ENCODE data around the gene FOXN4.

FOXN4 gene

GRCh38 chr12:109307051-109307450 lies 2.0 kb downstream of the FOXN4 start:
- no peak for DNase-seq (ENCODE audit: low read depth in 2 of 2)

GRCh38 chr12:109305547-109305946 lies 3.5 kb downstream of the FOXN4 start:
- no peak for DNase-seq (ENCODE audit: low read depth in 2 of 2)

DNA sequence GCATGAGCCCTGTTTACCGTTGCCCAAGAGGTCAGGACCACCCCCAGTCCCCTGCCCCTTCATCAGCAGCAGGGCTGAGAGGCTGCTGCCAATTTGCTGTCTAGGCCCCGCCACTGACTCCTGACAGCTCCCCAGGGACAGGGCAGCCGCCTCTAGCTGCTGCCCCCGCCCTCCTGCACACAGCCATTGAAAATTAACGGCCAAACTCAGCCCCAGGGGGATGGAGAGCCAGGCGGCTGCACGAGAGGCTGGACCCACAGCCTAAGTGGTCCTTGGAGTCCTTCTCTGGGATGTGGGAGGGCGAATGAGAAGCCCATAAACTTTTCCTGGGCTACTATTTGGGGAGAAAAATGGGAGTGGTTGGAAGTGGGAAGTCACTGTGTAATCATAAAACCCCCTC lies 4.6 kb downstream of the FOXN4 start:
- no peak for DNase-seq (ENCODE audit: low read depth in 2 of 2)

- no peak for DNase-seq (ENCODE audit: low read depth in 2 of 2)
Observed at GRCh38 chr12:109302770-109303169, 6.3 kb downstream of the FOXN4 start.

GRCh38 chr12:109302358-109302757 lies 6.7 kb downstream of the FOXN4 start:
- no peak for DNase-seq (ENCODE audit: low read depth in 2 of 2)

GRCh38 chr12:109301643-109302168 lies 7.4 kb downstream of the FOXN4 start:
- no peak for DNase-seq (ENCODE audit: low read depth in 2 of 2)

GRCh38 chr12:109299849-109300248 lies 9.2 kb downstream of the FOXN4 start:
- no peak for DNase-seq (ENCODE audit: low read depth in 2 of 2)

GRCh38 chr12:109296431-109296830 lies 12.7 kb downstream of the FOXN4 start:
- no peak for DNase-seq (ENCODE audit: low read depth in 2 of 2)

DNA sequence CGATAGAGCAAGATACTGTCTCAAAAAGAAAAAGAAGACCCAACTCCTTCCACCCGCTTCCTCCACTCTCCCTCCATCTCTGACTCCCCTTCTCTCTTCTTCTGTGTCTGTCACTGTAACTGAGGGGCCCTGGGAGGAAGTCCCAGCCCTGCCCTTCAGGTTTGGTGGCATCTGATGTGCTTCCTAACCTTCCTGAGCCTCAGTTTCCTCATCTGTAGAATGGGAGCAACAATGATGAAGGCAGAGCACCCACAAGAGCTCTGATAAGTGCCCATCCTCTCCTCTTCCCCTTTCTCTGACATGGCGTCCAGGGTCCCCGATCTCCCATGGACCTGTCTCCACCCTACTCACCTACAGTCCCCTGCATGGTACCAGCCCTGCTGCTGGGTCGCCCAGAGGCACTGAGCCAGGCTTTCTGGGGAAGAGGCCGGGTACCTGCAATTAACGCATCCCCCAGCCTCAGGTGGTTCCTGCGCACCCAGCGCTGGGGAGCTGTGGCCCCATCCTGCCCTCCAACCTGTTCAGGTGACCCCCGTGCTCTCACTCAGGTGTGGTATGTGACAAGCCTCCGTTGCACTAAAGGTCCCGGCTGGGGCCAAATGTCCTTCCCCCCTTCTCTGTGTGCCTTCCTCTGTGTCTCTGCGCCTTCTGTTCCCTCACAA lies 13.2 kb downstream of the FOXN4 start:
- DNase-seq (ENCODE audit: low read depth in 2 of 2): no peak

DNA sequence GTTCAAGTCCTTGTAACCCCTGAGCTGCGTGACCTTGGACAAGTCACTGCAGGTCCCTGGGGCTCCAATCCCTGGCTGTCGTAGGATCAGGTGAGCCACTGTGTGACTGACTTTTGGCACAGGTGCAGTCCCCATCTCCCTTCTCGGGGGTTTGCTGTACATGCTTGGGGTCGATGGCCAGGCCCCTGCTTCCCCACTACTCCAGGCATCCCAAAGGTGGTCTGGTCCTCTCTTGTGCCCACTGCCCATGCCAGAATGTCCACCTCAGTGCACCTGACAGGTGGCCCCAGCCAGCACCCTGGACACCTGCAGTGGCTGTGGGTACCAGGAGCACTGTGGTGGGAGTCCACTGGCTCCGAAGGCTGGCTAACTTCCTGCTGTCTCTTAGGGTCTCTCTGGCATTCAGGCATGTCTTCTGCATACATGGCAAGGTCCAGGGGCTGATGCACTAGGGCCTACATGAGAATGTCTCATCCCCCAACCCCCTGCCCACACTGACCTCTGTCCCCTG lies 14.7 kb downstream of the FOXN4 start:
- DNase-seq (ENCODE audit: low read depth in 2 of 2): no peak

DNA sequence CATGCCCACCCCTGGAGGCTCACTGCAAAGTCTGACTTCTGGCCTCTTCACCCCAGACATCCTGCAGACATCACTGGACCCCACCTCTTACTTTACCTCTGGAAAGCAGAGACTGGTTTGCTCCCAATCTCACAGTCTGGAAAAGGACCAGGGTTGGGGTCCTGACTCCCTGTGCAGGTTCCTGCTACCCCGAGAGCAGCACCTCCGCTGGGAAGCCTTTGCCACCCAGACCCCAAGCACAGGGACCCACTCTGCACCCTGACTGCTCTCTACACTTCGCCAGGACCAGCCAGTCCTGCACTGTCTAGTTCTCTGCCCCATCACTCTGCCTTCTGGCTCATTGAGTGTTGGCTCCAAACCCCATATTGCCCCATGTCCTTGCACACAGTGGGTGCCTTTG lies 16.0 kb downstream of the FOXN4 start:
- no peak for DNase-seq (ENCODE audit: low read depth in 2 of 2)

GRCh38 chr12:109292342-109292711 lies 16.8 kb downstream of the FOXN4 start:
- DNase-seq (ENCODE audit: low read depth in 2 of 2): no peak

DNA sequence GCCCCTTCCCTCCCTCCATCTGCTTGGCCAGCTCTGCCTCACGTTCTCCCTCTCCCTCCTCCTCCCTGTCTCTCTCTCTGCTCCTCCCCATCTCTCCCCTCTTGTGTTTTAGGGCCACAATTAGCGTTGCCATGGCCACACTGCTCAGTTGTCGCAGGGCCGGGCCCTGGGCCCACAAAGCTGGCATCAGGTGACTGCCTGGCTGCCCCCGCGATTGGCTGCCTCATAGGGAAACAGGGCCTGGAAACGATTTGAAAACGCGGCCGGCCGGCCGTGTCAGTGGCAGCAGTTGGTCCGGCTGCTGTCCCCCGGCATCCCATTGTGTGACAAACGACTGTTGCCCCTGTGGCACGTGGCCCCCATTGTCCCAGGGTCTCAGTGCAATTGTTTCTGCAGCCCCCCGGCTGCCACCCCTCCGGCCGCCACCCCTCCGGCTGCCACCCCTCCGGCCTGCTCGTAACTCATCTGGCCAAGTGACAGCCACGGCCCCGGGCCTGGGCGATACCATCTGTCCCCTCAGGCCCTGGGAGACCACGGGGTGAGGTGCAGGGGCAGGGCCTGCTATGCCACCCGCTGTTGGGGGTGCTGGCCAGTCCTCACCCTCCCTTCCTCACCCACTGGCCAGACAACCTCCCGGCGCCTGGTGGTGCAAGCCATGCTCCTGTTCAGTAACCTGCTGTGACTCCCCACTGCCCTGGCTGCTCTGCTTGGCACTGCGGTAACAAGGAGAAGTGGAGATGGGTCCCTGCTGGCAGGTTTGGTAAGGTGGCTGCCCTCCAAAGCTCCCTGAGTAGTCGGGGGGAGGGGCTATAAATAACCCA lies 17.4 kb downstream of the FOXN4 start:
- no peak for DNase-seq (ENCODE audit: low read depth in 2 of 2)

GRCh38 chr12:109291117-109291516 lies 18.0 kb downstream of the FOXN4 start:
- no peak for DNase-seq (ENCODE audit: low read depth in 2 of 2)

DNA sequence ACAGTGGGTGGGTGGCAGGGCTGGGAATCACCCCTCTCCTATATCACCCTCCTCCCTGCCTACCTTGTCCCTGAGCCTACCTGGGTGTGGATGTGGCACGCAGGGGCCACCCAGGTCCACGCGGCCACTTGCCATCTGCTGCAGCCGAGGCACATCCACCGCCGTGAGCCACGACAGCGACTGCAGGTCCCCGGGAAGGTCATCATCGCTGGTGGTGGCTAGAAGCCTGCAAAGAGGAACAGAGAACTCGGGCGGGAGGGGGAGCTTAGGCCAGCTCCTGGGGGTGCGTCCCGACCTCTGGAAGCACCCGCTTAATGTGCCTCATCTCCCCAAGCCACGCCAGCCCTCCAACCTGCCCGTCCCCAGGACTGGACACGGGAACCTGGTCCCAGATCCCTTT lies 19.0 kb downstream of the FOXN4 start:
- no peak for DNase-seq (ENCODE audit: low read depth in 2 of 2)

GRCh38 chr12:109289551-109289950 lies 19.5 kb downstream of the FOXN4 start:
- DNase-seq (ENCODE audit: low read depth in 2 of 2): no peak

DNA sequence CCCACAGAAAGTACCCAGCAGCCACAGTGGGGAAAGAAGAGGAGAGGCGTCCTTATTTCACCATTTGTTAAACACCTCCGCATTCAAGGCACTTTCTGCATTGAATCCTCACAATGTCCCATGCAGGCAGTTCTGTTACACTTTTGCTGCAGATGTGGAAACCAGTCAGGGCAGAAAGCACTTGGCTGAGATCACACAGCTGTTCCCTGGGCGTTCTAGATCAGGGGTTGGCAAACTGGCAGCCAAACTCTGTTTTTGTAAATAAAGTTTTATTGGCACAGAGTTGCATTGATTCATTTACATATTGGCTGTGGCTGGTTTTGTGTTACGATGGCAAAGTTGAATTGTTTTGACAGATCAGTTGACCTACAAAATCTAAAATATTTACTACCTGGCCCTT lies 20.1 kb downstream of the FOXN4 start:
- no peak for DNase-seq (ENCODE audit: low read depth in 2 of 2)

DNA sequence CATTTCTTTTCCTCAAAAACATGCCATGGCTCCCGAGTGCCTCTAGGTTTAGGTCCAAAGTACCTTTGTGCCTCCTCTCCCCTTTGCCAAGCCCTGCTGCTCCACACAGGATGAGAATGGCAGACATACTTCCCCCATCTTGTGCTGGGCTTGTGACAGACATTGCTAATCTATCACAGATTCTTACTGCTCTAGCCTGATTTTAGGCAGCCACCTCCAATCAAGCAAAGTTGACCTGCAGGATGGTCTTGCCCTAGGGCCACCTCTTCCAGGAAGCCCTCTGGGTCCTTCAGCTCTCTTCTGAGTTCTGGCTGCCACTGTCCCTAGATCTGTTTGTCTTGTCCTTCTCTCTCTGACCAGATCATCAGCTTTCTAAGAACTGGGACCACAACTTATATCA lies 20.5 kb downstream of the FOXN4 start:
- DNase-seq (ENCODE audit: low read depth in 2 of 2): no peak

DNA sequence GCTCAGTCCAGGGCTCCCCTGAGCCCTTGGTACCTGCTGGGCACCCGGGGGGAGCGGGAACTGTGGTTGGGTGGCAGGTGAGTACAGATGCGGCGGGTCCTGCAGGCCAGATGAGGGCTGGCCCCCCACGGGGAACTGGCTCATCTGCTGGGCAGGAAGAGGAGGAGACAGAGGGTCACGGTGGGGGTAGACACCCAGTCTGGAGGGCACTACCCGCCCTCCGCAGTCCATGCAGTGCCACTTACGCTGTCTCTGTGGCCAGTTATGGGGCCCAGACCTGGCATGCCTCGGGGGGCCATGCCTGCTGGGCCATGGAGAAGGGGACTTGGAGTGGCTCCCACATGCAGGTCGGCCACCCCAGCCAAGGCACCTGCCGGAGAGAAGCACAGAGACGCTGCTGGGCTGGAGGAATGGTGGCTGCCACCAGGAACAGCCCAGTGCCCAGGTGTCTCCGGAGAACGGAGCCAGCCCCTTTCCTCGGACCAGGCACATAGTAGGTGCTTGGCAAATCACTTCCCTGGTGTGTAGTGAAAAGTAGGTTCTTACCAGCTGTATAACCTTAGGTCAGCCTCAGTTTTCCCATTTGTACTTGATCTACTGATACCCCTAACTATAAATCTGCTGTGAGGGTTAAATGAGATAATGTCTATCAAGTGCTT lies 21.1 kb downstream of the FOXN4 start:
- DNase-seq (ENCODE audit: low read depth in 2 of 2): no peak

- no peak for DNase-seq (ENCODE audit: low read depth in 2 of 2)
Observed at GRCh38 chr12:109287181-109287580, 21.9 kb downstream of the FOXN4 start.

- no peak for DNase-seq (ENCODE audit: low read depth in 2 of 2)
Observed at GRCh38 chr12:109286652-109287051, 22.4 kb downstream of the FOXN4 start.

DNA sequence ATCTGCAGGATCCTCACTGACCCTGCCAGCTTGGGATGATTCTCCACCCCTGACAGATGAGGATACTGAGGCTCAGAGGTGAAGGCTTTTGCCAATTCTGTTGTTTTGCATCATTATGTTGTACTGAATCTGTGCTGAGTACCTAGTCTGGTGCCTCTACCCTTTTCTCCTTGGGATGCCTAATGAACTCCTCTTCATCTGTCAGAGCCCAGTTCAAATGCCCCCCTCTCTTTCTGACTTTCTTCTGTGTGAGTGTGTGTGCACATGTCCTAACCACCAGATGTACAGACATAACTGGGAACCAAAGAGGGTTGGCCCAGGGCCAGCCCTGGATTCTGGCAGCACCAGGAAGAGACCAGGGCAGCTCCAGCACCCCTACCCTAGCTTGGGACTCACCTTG lies 22.8 kb downstream of the FOXN4 start:
- no peak for DNase-seq (ENCODE audit: low read depth in 2 of 2)

DNA sequence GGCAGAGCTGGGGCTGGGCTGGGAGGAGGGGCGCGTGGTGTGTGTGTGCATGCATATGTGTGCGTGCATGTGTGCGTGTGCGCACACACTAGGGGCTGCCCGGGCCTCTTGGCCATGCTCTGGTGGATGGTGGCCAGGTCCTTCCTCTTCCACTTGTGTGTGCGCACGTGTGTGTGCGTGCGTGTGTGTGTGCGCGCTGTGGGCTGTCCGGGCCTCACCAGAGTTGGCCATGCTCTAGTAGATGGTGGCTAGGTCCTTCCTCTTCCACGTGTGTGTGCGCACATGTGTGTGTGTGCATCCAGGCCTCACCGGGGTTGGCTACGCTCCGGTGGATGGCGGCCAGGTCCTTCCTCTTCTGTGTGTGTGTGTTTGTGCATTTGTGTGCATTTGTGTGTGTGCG lies 24.7 kb downstream of the FOXN4 start:
- no peak for DNase-seq (ENCODE audit: low read depth in 2 of 2)
